G401 (cell line): ENCODE measurements around the gene ADGRV1. TPM values are rescaled to one million over a fixed set of nuclear protein-coding genes. Genes with fewer than 3 reads are reported as not detected.
"Not testable (repeated sequence)": the region's sequence is repeated elsewhere in the genome, so short reads cannot be mapped to it uniquely, and the experiment has no call there.

Experiments used
- DNase-seq: peaks from one replicate; pipeline ENCODE4 v3.0.0-alpha.2; 2015; ENCODE audit warnings: low spot score
- in situ Hi-C: cut with HindIII; loops from 2 replicates; pipeline ENCODE4 v1.10.0; 2016; ENCODE audit warnings: low sequenced_read_pairs, mixed read lengths
- total RNA-seq: library from RNA; depleted of rRNA; stranded (reverse); fragments of >200 nt; shearing (Covaris generic); gene quantifications from 2 replicates; pipeline ENCODE4 v1.2.3, GENCODE V29; 2014

ADGRV1 gene
- total RNA-seq, 1 experiment from 2014 or later = not detected

DNA sequence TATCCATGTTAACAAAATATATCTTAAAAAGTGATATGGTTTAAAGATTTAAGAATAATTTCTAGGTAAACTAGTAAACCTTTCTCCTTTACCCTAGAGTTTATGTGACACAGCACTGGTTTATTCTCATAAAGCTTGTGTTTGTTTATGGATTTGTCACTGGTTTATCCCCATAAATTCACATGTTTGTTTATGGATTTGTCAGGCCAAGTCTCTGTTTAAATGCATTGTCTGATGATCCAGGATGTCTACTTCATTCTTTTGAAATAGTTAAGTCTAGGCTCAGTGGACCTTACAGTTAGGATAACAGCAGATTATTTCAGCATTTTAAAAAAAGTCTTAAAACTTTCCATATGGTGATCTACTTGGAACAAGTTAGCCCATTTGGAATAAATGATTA lies 490.5 kb downstream of the ADGRV1 start:
- no peak for DNase-seq
- in situ Hi-C loops = no loop called here

- no peak for DNase-seq
- in situ Hi-C loops = no loop called here
Measured at GRCh38 chr5:91049800-91050199, 491.2 kb downstream of the ADGRV1 start.

GRCh38 chr5:91052411-91052810 lies 493.8 kb downstream of the ADGRV1 start:
- DNase-seq, in situ Hi-C loops: not testable (repeated sequence)

- in situ Hi-C loops = no loop called here
- DNase-seq = no peak
Measured at GRCh38 chr5:91052977-91053740, 494.6 kb downstream of the ADGRV1 start.

DNA sequence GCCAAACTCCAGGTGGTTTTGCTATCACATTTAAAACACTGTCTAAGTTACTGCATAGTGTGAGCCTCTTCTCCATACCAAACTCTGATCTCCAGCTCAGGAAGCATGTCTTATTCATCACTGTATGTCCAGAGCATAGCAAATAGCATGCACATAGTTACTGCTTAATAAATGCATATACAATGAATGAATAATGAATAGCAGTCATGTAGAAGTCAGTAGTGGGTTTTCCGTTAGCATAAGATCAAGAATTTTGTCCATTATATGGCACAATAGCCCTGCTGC lies 495.1 kb downstream of the ADGRV1 start:
- DNase-seq = no peak
- in situ Hi-C loops = no loop called here

- DNase-seq = no peak
- in situ Hi-C loops = no loop called here
Measured at GRCh38 chr5:91058155-91058554, 499.6 kb downstream of the ADGRV1 start.

DNA sequence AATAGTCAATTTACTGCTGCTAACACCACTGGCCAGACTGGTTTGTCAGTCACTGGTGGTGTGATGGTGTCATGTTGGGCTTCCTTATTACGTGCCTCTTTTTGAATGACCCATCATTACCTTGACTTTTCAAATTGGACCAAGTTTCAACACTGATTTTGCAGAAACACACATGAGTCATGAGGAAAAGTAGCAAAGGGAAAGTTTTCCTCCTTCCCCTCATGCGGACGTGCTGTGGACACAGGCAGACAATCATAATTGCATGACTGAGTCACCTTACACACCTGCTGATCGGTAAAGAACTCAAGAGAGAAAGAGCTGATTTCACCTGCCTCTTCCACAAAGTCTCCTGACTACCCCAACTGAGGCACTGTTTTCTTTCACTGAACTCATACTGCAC lies 500.0 kb downstream of the ADGRV1 start:
- DNase-seq = no peak
- in situ Hi-C loops = no loop called here

DNA sequence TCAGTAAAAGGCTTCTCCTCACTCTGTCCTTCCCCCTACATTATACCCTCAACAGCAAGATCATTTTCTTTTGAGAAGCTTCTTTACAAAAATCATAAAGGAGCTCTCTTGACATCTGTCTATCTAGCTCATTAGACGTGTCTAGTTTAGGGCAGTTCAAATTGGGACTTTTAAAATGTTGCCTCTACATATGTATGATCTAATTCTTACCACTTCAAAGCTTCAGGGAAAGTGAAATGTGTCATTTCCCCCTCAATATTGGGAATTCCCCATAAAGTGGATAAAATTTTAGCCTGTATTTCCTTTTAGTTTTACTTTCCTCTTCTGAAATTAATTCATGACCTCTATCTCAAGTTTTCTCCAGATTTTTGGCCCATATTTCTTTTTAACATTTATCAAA lies 500.8 kb downstream of the ADGRV1 start:
- DNase-seq = no peak
- in situ Hi-C loops = no loop called here

- no peak for DNase-seq
- in situ Hi-C loops = no loop called here
Measured at GRCh38 chr5:91061094-91061493, 502.5 kb downstream of the ADGRV1 start.

DNA sequence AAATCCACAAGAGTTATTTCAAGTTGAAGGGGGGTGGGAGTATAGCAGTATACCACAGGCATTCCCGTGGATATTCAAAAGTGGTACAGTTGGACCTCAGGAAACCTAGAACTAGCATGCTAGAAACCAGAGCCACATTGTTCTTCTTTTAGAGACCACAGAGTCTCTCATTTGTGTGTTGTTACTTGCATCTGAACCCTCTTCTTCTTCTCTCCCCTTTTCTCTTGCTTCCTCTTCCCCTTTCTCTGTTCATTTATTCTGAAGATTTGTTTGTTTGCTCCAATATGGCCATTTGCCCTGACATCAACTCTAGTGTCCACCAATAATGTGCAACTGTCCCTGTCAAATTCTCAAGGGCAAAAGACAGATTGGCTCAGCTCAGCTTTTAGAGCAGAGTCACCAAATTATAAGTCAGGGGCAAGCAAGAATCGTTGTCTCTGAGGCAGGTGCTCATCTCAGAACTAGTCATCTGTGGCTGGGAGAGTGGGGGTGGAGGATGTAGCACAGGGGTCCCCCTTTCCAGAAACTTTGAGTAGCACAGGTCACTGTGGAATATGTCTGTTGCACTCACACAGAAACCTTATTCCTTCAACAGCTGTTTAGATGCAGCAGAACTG lies 503.5 kb downstream of the ADGRV1 start:
- in situ Hi-C loops = no loop called here

GRCh38 chr5:91063098-91063690 lies 504.6 kb downstream of the ADGRV1 start:
- DNase-seq, in situ Hi-C loops: not testable (repeated sequence)

More for the DNA sequence above, 503.5 kb downstream of the ADGRV1 start:
- no peak for DNase-seq

- in situ Hi-C loops = no loop called here
- no peak for DNase-seq
Measured at GRCh38 chr5:91065496-91065895, 506.9 kb downstream of the ADGRV1 start.

DNA sequence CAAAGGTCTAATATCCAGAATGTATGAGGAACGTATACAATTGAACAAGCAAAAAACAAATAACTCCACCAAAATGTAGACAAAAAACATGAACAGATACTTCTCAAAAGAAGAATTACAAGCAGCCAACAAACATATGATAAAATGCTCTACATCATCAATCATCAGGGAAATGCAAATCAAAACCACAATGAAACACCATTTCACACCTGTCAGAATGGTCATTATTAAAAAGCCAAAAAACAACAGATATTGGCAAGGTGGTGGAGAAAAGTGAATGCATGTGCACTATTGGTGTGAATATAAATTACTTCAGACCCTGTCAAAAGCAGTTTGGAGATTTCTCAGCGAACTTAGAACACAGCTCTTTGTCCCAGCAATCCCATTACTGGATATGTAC lies 510.8 kb downstream of the ADGRV1 start:
- DNase-seq = no peak
- in situ Hi-C loops = no loop called here

- in situ Hi-C loops = no loop called here
- no peak for DNase-seq
Measured at GRCh38 chr5:91070761-91071550, 512.4 kb downstream of the ADGRV1 start.

- no peak for DNase-seq
- in situ Hi-C loops = no loop called here
Measured at GRCh38 chr5:91072881-91073280, 514.3 kb downstream of the ADGRV1 start.

DNA sequence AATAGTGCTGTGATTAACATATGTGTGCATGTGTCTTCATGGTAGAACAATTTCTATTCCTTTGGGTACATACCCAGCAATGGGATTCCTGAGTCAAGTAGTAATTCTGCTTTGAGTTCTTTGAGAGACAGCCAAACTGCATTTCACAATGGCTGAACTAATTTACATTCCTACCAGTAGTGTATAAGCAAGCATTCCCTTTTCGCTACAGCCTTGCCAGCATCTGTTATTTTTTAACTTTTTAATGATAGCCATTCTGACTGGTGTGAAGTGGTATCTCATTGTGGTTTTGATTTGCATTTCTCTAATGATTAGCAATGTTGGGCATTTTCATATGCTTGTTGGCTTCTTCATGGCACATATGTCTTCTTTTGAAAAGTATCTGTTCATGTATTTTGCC lies 516.0 kb downstream of the ADGRV1 start:
- in situ Hi-C loops = no loop called here
- no peak for DNase-seq

GRCh38 chr5:91076138-91076537 lies 517.5 kb downstream of the ADGRV1 start:
- in situ Hi-C loops = no loop called here
- no peak for DNase-seq

- DNase-seq = no peak
- in situ Hi-C loops = no loop called here
Measured at GRCh38 chr5:91077623-91078022, 519.0 kb downstream of the ADGRV1 start.

- in situ Hi-C loops = no loop called here
- DNase-seq = no peak
Measured at GRCh38 chr5:91079037-91079436, 520.4 kb downstream of the ADGRV1 start.

GRCh38 chr5:91089758-91090157 lies 531.2 kb downstream of the ADGRV1 start:
- in situ Hi-C loops = no loop called here
- DNase-seq = no peak
